SK-N-SH treated with all-trans-retinoic acid at 6 μM for 48 hours (cell line): Measurements from ENCODE around the gene ATP5F1C.

ENCODE experiments used
- ATAC-seq: fragments of 200-7000 bp; cut with Tn5 transposase; 3 replicates; pipeline ENCODE4 v1.9.1; 2020; ENCODE audit warnings: mild to moderate bottlenecking, moderate library complexity
- ARNTL ChIP-seq: fragments of 450-650 bp; formaldehyde crosslinking; IDR thresholded peaks from 2 replicates; pipeline ENCODE4 v1.5.0; 2020; ENCODE audit warnings: low read depth, mild to moderate bottlenecking, moderate library complexity, borderline replicate concordance
- BACH2 ChIP-seq: fragments of 250-450 bp; sonication (Bioruptor Pico); IDR thresholded peaks from 2 replicates; pipeline ENCODE4 v1.9.0; 2021; ENCODE audit warnings: mild to moderate bottlenecking, borderline replicate concordance
- CSDC2 ChIP-seq: fragments of 250-450 bp; sonication (Bioruptor Pico); IDR thresholded peaks from 2 replicates; pipeline ENCODE4 v1.5.0; 2020; ENCODE audit warnings: mild to moderate bottlenecking, moderate library complexity
- ESRRG ChIP-seq: fragments of 250-450 bp; sonication (Bioruptor Pico); IDR thresholded peaks from 2 replicates; pipeline ENCODE4 v1.6.1; 2021; ENCODE audit warnings: mild to moderate bottlenecking
- GLIS3 ChIP-seq: fragments of 250-450 bp; sonication (Bioruptor Pico); IDR thresholded peaks from 2 replicates; pipeline ENCODE4 v1.5.0; 2020; ENCODE audit warnings: mild to moderate bottlenecking, moderate library complexity
- ISL1 ChIP-seq: fragments of 250-450 bp; sonication (Bioruptor Pico); IDR thresholded peaks from 2 replicates; pipeline ENCODE4 v2.1.2; 2022; ENCODE audit warnings: mild to moderate bottlenecking, moderate library complexity
- OSR1 ChIP-seq: fragments of 250-450 bp; sonication (Bioruptor Pico); IDR thresholded peaks from 2 replicates; pipeline ENCODE4 v1.8.0; 2022; ENCODE audit warnings: moderate library complexity, mild to moderate bottlenecking, inconsistent platforms
- PPARA ChIP-seq: fragments of 250-450 bp; sonication (Bioruptor Pico); IDR thresholded peaks from 2 replicates; pipeline ENCODE4 v1.5.0; 2020; ENCODE audit warnings: mild to moderate bottlenecking, borderline replicate concordance
- RARB ChIP-seq: fragments of 250-450 bp; sonication (Bioruptor Pico); IDR thresholded peaks from 2 replicates; pipeline ENCODE4 v1.8.0; 2021; ENCODE audit warnings: mild to moderate bottlenecking, moderate library complexity
- SNAI2 ChIP-seq: fragments of 250-450 bp; sonication (Bioruptor Pico); IDR thresholded peaks from 2 replicates; pipeline ENCODE4 v1.5.0; 2020; ENCODE audit warnings: mild to moderate bottlenecking, moderate library complexity
- TCF4 ChIP-seq: fragments of 250-450 bp; sonication (Bioruptor Pico); IDR thresholded peaks from 2 replicates; pipeline ENCODE4 v1.8.0; 2021; ENCODE audit warnings: mild to moderate bottlenecking, moderate library complexity, borderline replicate concordance
- TOX ChIP-seq: fragments of 250-450 bp; sonication (Bioruptor Pico); IDR thresholded peaks from 2 replicates; pipeline ENCODE4 v1.8.0; 2021; ENCODE audit warnings: mild to moderate bottlenecking, moderate library complexity, borderline replicate concordance
- ZC3H10 ChIP-seq: fragments of 250-450 bp; sonication (Bioruptor Pico); IDR thresholded peaks from 2 replicates; pipeline ENCODE4 v1.5.1; 2021; ENCODE audit warnings: mild to moderate bottlenecking, moderate library complexity
- ZFP3 ChIP-seq: fragments of 250-450 bp; sonication (Bioruptor Pico); IDR thresholded peaks from 2 replicates; pipeline ENCODE4 v1.5.0; 2020; ENCODE audit warnings: mild to moderate bottlenecking, moderate library complexity
- ZFP30 ChIP-seq: fragments of 450-650 bp; formaldehyde crosslinking; IDR thresholded peaks from 2 replicates; pipeline ENCODE4 v1.5.0; 2022; ENCODE audit warnings: mild to moderate bottlenecking, moderate library complexity
- ZNF565 ChIP-seq: fragments of 450-650 bp; formaldehyde crosslinking; conservative IDR thresholded peaks from 2 replicates; pipeline ENCODE4 v1.5.0; 2020; ENCODE audit warnings: low read depth, mild to moderate bottlenecking, moderate library complexity
- ZNF70 ChIP-seq: fragments of 450-650 bp; formaldehyde crosslinking; IDR thresholded peaks from 2 replicates; pipeline ENCODE4 v1.5.0; 2020; ENCODE audit warnings: mild to moderate bottlenecking, moderate library complexity
- ZNF8 ChIP-seq: fragments of 450-650 bp; formaldehyde crosslinking; IDR thresholded peaks from 2 replicates; pipeline ENCODE4 v1.5.0; 2020; ENCODE audit warnings: mild to moderate bottlenecking, moderate library complexity
- TF ChIP-seq, protein P1 (sequence below): fragments of 250-450 bp; sonication (Bioruptor Pico); IDR thresholded peaks from 2 replicates; pipeline ENCODE4 v1.5.1; 2020; ENCODE audit warnings: low read depth, mild to moderate bottlenecking, moderate library complexity
- TF ChIP-seq, protein P2 (sequence below): fragments of 250-450 bp; sonication (Bioruptor Pico); IDR thresholded peaks from 2 replicates; pipeline ENCODE4 v1.5.1; 2021; ENCODE audit warnings: mild to moderate bottlenecking, moderate library complexity
- TF ChIP-seq, protein P3 (sequence below): fragments of 250-450 bp; sonication (Bioruptor Pico); IDR thresholded peaks from 2 replicates; pipeline ENCODE4 v1.8.0; 2020; ENCODE audit warnings: mild to moderate bottlenecking, moderate library complexity, borderline replicate concordance
- TF ChIP-seq, protein P4 (sequence below): fragments of 250-450 bp; sonication (Bioruptor Pico); IDR thresholded peaks from 2 replicates; pipeline ENCODE4 v1.8.0; 2021; ENCODE audit warnings: low read depth, mild to moderate bottlenecking, moderate library complexity, borderline replicate concordance

Gene ATP5F1C

DNA sequence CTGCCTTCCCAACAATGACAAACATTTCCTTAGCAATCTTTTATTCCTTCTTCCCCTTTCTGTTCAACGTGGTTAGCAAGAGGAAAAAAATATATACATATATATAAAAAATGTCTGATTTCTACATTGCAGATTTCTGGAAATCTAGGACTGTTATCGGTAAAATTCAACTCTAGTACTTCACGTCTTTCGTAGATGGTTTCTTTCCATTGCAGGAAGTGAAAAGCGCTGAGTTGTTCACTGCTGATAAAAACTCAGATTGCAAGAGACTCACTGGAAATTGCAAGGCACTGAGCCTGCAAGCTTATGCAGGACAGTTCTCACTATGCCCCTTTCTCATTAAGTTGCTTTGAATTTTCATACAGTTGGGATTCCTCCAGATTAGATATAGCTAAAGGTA, 24.0 kb upstream of the ATP5F1C start:
- ATAC-seq, result no peak
- no peak for TF ChIP-seq SNAI2 (CRISPR knock-in tag)
- no peak for TF ChIP-seq RARB (CRISPR knock-in tag)
- TF ChIP-seq, protein P1, sequence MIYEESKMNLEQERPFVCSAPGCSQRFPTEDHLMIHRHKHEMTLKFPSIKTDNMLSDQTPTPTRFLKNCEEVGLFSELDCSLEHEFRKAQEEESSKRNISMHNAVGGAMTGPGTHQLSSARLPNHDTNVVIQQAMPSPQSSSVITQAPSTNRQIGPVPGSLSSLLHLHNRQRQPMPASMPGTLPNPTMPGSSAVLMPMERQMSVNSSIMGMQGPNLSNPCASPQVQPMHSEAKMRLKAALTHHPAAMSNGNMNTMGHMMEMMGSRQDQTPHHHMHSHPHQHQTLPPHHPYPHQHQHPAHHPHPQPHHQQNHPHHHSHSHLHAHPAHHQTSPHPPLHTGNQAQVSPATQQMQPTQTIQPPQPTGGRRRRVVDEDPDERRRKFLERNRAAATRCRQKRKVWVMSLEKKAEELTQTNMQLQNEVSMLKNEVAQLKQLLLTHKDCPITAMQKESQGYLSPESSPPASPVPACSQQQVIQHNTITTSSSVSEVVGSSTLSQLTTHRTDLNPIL, result no peak
- no peak for TF ChIP-seq ZNF70
- no peak for TF ChIP-seq ARNTL
- TF ChIP-seq ESRRG (CRISPR knock-in tag), result no peak

DNA sequence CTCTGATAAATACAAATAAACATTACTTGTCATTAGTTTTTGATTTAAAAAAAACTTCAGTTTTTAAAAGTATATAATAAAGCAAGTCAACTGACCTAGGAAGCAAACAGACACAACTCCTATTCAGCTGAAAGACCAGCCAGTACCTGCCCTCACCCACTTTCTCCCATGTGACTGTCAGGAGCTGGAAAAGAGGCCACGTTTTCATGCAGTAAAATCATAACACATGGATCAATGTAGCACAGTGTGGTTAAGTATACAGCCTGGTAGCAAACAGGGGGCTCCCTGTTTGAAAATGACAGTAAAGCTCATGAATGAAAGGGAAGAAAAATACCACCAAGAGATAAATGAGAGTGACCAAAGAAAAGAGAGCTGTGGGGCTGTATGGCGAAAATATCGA, 21.7 kb upstream of the ATP5F1C start:
- TF ChIP-seq, protein P2, sequence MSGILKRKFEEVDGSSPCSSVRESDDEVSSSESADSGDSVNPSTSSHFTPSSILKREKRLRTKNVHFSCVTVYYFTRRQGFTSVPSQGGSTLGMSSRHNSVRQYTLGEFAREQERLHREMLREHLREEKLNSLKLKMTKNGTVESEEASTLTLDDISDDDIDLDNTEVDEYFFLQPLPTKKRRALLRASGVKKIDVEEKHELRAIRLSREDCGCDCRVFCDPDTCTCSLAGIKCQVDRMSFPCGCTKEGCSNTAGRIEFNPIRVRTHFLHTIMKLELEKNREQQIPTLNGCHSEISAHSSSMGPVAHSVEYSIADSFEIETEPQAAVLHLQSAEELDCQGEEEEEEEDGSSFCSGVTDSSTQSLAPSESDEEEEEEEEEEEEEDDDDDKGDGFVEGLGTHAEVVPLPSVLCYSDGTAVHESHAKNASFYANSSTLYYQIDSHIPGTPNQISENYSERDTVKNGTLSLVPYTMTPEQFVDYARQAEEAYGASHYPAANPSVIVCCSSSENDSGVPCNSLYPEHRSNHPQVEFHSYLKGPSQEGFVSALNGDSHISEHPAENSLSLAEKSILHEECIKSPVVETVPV (CRISPR knock-in tag), result no peak
- TF ChIP-seq OSR1 (CRISPR knock-in tag) (no peak), TOX (CRISPR knock-in tag) (no peak), ZNF565 (CRISPR knock-in tag) (no peak), ARNTL (no peak), CSDC2 (no peak)
- ATAC-seq, result no peak

DNA sequence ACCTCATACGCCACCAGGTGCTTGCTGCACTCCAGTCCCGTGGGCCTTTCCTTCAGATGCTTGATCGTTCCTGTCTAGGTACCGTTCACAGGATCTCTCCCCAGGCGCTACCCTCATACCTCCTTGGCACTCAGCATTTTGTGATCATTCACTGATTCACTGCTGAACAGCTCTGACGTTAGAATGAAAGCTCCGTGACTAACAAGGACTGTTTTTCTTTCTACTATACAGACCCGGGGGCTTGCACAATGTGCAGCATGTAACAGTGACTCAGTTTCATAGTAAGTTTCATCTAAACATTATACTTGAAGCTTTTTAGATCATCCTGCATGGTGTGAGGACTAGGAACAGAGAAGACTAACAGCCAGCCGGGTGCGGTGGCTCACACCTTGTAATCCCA, 20.8 kb upstream of the ATP5F1C start:
- TF ChIP-seq BACH2 (no peak), GLIS3 (CRISPR knock-in tag) (no peak), ZNF565 (CRISPR knock-in tag) (no peak), ISL1 (CRISPR knock-in tag) (no peak), SNAI2 (CRISPR knock-in tag) (no peak), ZFP3 (CRISPR knock-in tag) (no peak), TOX (CRISPR knock-in tag) (no peak), PPARA (CRISPR knock-in tag) (no peak), ZNF8 (CRISPR knock-in tag) (no peak), RARB (CRISPR knock-in tag) (no peak), ZFP30 (CRISPR knock-in tag) (no peak), TCF4 (CRISPR knock-in tag) (no peak), ARNTL (no peak), ZNF70 (no peak), CSDC2 (no peak)
- TF ChIP-seq, protein P3, sequence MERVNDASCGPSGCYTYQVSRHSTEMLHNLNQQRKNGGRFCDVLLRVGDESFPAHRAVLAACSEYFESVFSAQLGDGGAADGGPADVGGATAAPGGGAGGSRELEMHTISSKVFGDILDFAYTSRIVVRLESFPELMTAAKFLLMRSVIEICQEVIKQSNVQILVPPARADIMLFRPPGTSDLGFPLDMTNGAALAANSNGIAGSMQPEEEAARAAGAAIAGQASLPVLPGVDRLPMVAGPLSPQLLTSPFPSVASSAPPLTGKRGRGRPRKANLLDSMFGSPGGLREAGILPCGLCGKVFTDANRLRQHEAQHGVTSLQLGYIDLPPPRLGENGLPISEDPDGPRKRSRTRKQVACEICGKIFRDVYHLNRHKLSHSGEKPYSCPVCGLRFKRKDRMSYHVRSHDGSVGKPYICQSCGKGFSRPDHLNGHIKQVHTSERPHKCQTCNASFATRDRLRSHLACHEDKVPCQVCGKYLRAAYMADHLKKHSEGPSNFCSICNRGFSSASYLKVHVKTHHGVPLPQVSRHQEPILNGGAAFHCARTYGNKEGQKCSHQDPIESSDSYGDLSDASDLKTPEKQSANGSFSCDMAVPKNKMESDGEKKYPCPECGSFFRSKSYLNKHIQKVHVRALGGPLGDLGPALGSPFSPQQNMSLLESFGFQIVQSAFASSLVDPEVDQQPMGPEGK, result no peak
- TF ChIP-seq, protein P1, result no peak
- TF ChIP-seq, protein P4, sequence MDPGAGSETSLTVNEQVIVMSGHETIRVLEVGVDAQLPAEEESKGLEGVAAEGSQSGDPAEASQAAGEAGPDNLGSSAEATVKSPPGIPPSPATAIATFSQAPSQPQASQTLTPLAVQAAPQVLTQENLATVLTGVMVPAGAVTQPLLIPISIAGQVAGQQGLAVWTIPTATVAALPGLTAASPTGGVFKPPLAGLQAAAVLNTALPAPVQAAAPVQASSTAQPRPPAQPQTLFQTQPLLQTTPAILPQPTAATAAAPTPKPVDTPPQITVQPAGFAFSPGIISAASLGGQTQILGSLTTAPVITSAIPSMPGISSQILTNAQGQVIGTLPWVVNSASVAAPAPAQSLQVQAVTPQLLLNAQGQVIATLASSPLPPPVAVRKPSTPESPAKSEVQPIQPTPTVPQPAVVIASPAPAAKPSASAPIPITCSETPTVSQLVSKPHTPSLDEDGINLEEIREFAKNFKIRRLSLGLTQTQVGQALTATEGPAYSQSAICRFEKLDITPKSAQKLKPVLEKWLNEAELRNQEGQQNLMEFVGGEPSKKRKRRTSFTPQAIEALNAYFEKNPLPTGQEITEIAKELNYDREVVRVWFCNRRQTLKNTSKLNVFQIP (CRISPR knock-in tag), result no peak
- no peak for ATAC-seq

DNA sequence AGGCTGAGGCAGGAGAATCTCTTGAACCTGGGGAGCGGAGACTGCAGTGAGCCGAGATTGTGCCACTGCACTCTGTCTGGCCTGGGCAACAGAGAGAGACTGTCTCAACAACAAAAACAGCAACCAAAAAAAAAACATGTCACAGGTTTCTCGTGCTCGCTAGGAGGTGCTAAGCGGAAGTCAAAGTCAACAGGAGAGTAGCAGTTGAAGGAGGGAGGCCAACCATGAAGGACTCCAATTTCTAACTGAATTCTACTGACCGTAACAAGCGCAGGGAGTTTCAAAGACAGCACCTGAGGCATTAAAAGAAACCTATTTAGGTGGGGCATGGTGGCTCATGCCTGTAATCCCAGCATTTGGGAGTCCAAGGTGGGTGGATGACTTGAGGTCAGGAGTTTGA, 19.6 kb upstream of the ATP5F1C start:
- TF ChIP-seq, protein P1, result no peak
- TF ChIP-seq ZC3H10 (CRISPR knock-in tag), result no peak
- no peak for TF ChIP-seq TOX (CRISPR knock-in tag)
- TF ChIP-seq ZFP3 (CRISPR knock-in tag), result no peak
- no peak for TF ChIP-seq RARB (CRISPR knock-in tag)
- TF ChIP-seq GLIS3 (CRISPR knock-in tag), result no peak
- no peak for TF ChIP-seq ZNF70
- no peak for TF ChIP-seq ZFP30 (CRISPR knock-in tag)
- TF ChIP-seq ARNTL, result no peak
- TF ChIP-seq, protein P2 (CRISPR knock-in tag), result no peak
- no peak for TF ChIP-seq BACH2
- no peak for TF ChIP-seq OSR1 (CRISPR knock-in tag)
- TF ChIP-seq, protein P3, result no peak
- no peak for TF ChIP-seq TCF4 (CRISPR knock-in tag)
- no peak for TF ChIP-seq ISL1 (CRISPR knock-in tag)
- TF ChIP-seq ZNF565 (CRISPR knock-in tag), result no peak
- TF ChIP-seq ESRRG (CRISPR knock-in tag), result no peak
- TF ChIP-seq CSDC2, result no peak
- TF ChIP-seq SNAI2 (CRISPR knock-in tag), result no peak
- ATAC-seq, result no peak
